Measurements from ENCODE around the gene PRKG1.

GRCh38 chr10:51139176-51139575 is 64.9 kb downstream of the PRKG1 start:
- no peak for TF ChIP-seq CTCF (IDR thresholded peaks at IDR 0.05)
- no peak for TF ChIP-seq POLR2AphosphoS5 (IDR thresholded peaks at IDR 0.05)
- no peak for TF ChIP-seq POLR2A (IDR thresholded peaks at IDR 0.05)
